Central memory CD4-positive, alpha-beta T cell (primary cell): ENCODE data around the gene ALDH4A1.
"Not testable (repeated sequence)": the region's sequence is repeated elsewhere in the genome, so short reads cannot be mapped to it uniquely, and the experiment has no call there.

ENCODE experiments used
- DNase-seq: peaks from one replicate; pipeline ENCODE4 v3.0.0; 2022

ALDH4A1 gene

GRCh38 chr1:18875107-18875795 lies 27.1 kb downstream of the ALDH4A1 start:
- peak; percentile 42 for DNase-seq

GRCh38 chr1:18874600-18874999 lies 27.8 kb downstream of the ALDH4A1 start:
- DNase-seq = no peak

GRCh38 chr1:18874036-18874435 lies 28.3 kb downstream of the ALDH4A1 start:
- DNase-seq = no peak

- no peak for DNase-seq
These were observed 30.2 kb downstream of the ALDH4A1 start for GRCh38 chr1:18872071-18872611.

- no peak for DNase-seq
These were observed 30.8 kb downstream of the ALDH4A1 start for GRCh38 chr1:18871401-18872070.

GRCh38 chr1:18870957-18871356 lies 31.4 kb downstream of the ALDH4A1 start:
- DNase-seq = no peak

GRCh38 chr1:18870595-18870865 lies 31.8 kb downstream of the ALDH4A1 start:
- DNase-seq = not testable (repeated sequence)

GRCh38 chr1:18869847-18870594 lies 32.3 kb downstream of the ALDH4A1 start:
- no peak for DNase-seq

- no peak for DNase-seq
These were observed 33.4 kb downstream of the ALDH4A1 start for GRCh38 chr1:18868801-18869424.

GRCh38 chr1:18868354-18868753 lies 34.0 kb downstream of the ALDH4A1 start:
- no peak for DNase-seq

- no peak for DNase-seq
These were observed 35.5 kb downstream of the ALDH4A1 start for GRCh38 chr1:18866846-18867245.

GRCh38 chr1:18866314-18866713 lies 36.0 kb downstream of the ALDH4A1 start:
- no peak for DNase-seq

- DNase-seq = no peak
These were observed 37.2 kb downstream of the ALDH4A1 start for GRCh38 chr1:18865176-18865575.

GRCh38 chr1:18861590-18861989 lies 40.8 kb downstream of the ALDH4A1 start:
- no peak for DNase-seq

- no peak for DNase-seq
These were observed 41.3 kb downstream of the ALDH4A1 start for GRCh38 chr1:18861082-18861481.

GRCh38 chr1:18859560-18859959 lies 42.8 kb downstream of the ALDH4A1 start, which contains the start of gene TAS1R2:
TSS of gene TAS1R2 (minus strand) at chr1:18859660. CDS start at chr1:18859660, 0 bp downstream.
- no peak for DNase-seq

GRCh38 chr1:18858070-18858688 lies 44.2 kb downstream of the ALDH4A1 start:
- no peak for DNase-seq

- no peak for DNase-seq
These were observed 45.9 kb downstream of the ALDH4A1 start for GRCh38 chr1:18856435-18856834.

- no peak for DNase-seq
These were observed 46.8 kb downstream of the ALDH4A1 start for GRCh38 chr1:18855573-18855972.

- no peak for DNase-seq
These were observed 47.9 kb downstream of the ALDH4A1 start for GRCh38 chr1:18854331-18855025.

GRCh38 chr1:18852501-18852900 lies 49.9 kb downstream of the ALDH4A1 start:
- no peak for DNase-seq

- DNase-seq = no peak
These were observed 53.1 kb downstream of the ALDH4A1 start for GRCh38 chr1:18849261-18849711.
